Prostate gland (tissue), 2 donors: Measurements from ENCODE around the gene PINLYP. TPM values are rescaled to one million over a fixed set of nuclear protein-coding genes. Genes with fewer than 3 reads are reported as not detected.

Source experiments
- DNase-seq: peaks from one replicate; pipeline ENCODE4 v3.0.0-alpha.2; 2019; ENCODE audit warnings: low spot score
- H3K27ac ChIP-seq, 2 donors: fragments of 200-600 bp; sonication (generic); 2 replicates each; pipeline ENCODE4 v1.5.1; 2017 to 2019
- H3K27me3 ChIP-seq: fragments of 200-600 bp; sonication (generic); replicated peaks from 2 replicates; pipeline ENCODE4 v1.5.1; 2019; ENCODE audit not compliant: insufficient read depth
- H3K36me3 ChIP-seq, 2 donors: fragments of 200-600 bp; sonication (generic); 1 replicate in 1 of 2; 2 replicates in 1 of 2; pipeline versions ENCODE4 v1.5.1 to v1.8.1; 2017 to 2019
- H3K4me1 ChIP-seq: fragments of 200-600 bp; sonication (generic); replicated peaks from 2 replicates; pipeline ENCODE4 v1.5.1; 2019
- H3K4me3 ChIP-seq, 2 donors: fragments of 200-600 bp; sonication (generic); 2 replicates each; pipeline ENCODE4 v1.5.1; 2017 to 2019
- H3K9me3 ChIP-seq: fragments of 200-600 bp; sonication (generic); 2 replicates; pipeline ENCODE4 v1.5.1; 2017
- POLR2A ChIP-seq: fragments of 450-650 bp; IDR thresholded peaks from one replicate; pipeline ENCODE4 v1.6.1; 2016; ENCODE audit warnings: antibody characterized with exemption, mild to moderate bottlenecking
- POLR2AphosphoS5 ChIP-seq: sonication (generic); formaldehyde crosslinking; IDR thresholded peaks from one replicate; pipeline ENCODE4 v1.6.1; 2017; ENCODE audit warnings: antibody characterized with exemption
- WGBS: methylation state at CpG from one replicate; pipeline ENCODE4 v1.1.5; 2018; 5-methylcytosine and 5-hydroxymethylcytosine counted together
- intact Hi-C: fragments of 100-400 bp; cut with DNase I; formaldehyde crosslinking; loops from one replicate; pipeline ENCODE4 v1.14.2; 2022
- total RNA-seq, 2 donors: library from RNA; depleted of rRNA; stranded (reverse); fragments of >200 nt; gene quantifications; one replicate each; pipeline ENCODE4 v1.1.0, GENCODE V29; 2016
- TF ChIP-seq, protein P1 (sequence below), 4 experiments: fragments of 200-600 bp in 2 of 4; fragments of 450-650 bp in 2 of 4; sonication (generic) in 2 of 4; IDR thresholded peaks; 1 replicate in 3 of 4; 2 replicates in 1 of 4; pipeline ENCODE4 v1.5.1; 2016 to 2019; ENCODE audit warnings: antibody characterized with exemption in 4 of 4, mild to moderate bottlenecking in 2 of 4, moderate library complexity in 2 of 4

PINLYP gene
- total RNA-seq, 2 donors from 2014 or later = 4.8 to 7.8 TPM

DNA sequence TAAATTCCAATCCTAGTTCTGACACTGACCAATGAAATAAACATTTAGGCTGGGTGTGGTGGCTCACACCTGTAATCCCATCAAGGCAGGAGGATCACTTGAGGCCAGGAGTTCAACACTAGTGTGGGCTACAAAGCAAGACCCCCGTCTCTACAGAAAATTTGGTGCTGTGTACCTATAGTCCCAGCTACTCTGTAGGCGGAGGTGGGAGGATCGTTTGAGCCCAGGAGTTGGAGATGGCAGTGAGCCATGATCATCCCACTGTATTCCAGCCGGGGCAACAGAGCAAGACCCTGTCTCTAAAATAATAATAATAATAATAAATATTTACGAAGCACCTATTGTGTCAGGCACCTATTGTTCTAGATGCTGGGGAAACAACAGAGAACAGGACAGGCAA, 13.7 kb downstream of the PINLYP start:
- Histone ChIP-seq H3K27me3 (no peaks in the 10 kb centered on the region), H3K9me3 (no peaks in the 10 kb centered on the region), H3K36me3 (peaks cover 3 to 12% of the 10 kb centered on the region in 2 donors), H3K4me3 (no peak overlapping the region), H3K4me1 (peaks cover 4% of the 10 kb centered on the region), H3K27ac (no peak overlapping the region)
- intact Hi-C loops = no loop called here
- TF ChIP-seq, protein P1, sequence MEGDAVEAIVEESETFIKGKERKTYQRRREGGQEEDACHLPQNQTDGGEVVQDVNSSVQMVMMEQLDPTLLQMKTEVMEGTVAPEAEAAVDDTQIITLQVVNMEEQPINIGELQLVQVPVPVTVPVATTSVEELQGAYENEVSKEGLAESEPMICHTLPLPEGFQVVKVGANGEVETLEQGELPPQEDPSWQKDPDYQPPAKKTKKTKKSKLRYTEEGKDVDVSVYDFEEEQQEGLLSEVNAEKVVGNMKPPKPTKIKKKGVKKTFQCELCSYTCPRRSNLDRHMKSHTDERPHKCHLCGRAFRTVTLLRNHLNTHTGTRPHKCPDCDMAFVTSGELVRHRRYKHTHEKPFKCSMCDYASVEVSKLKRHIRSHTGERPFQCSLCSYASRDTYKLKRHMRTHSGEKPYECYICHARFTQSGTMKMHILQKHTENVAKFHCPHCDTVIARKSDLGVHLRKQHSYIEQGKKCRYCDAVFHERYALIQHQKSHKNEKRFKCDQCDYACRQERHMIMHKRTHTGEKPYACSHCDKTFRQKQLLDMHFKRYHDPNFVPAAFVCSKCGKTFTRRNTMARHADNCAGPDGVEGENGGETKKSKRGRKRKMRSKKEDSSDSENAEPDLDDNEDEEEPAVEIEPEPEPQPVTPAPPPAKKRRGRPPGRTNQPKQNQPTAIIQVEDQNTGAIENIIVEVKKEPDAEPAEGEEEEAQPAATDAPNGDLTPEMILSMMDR (IDR thresholded peaks at IDR 0.05) = no peak
- TF ChIP-seq POLR2A (no peak), POLR2AphosphoS5 (no peak)
- DNase-seq = no peak
- WGBS = 84% methylated on average over 5 of the region's 5 CpGs

DNA sequence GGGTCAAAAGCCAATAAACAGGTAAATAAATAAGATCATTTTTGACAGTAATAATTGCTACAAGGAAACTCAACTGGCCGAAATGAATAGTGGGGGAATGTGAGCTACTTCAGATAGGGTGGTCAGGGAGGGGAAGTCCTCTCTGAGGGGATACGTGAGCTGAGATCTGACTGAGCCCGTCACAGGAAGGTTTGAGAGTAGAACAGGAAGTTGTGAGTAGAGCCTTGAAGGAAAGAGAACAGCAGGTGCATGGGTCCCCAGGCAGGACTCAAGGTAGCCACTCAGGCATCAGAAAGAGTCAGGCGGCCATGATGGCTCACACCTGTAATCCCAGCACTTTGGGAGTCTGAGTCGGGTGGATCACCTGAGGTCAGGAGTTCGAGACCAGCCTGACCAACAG, 14.1 kb downstream of the PINLYP start:
- 86% methylated on average over 6 of the region's 6 CpGs for WGBS
- Histone ChIP-seq H3K4me1 (peaks cover 4% of the 10 kb centered on the region), H3K27me3 (no peaks in the 10 kb centered on the region), H3K36me3 (peaks cover 3 to 12% of the 10 kb centered on the region in 2 donors), H3K4me3 (no peak overlapping the region), H3K27ac (no peak overlapping the region), H3K9me3 (no peaks in the 10 kb centered on the region)
- no peak for DNase-seq
- intact Hi-C loops = no loop called here
- TF ChIP-seq POLR2AphosphoS5 (no peak), POLR2A (no peak)
- TF ChIP-seq, protein P1 (IDR thresholded peaks at IDR 0.05) = no peak

- Histone ChIP-seq H3K36me3 (peaks cover 3 to 12% of the 10 kb centered on the region in 2 donors), H3K4me3 (no peak overlapping the region), H3K9me3 (no peaks in the 10 kb centered on the region), H3K27ac (no peak overlapping the region), H3K27me3 (no peaks in the 10 kb centered on the region), H3K4me1 (peaks cover 8% of the 10 kb centered on the region)
- TF ChIP-seq, protein P1 (IDR thresholded peaks at IDR 0.05) = no peak
- intact Hi-C loops = no loop called here
- WGBS = 95% methylated on average over 52 of the region's 63 CpGs
- no peak for DNase-seq
Measured at GRCh38 chr19:43591904-43592772, 16.5 kb downstream of the PINLYP start.

- Histone ChIP-seq H3K9me3 (no peaks in the 10 kb centered on the region), H3K36me3 (peaks cover 3 to 12% of the 10 kb centered on the region in 2 donors), H3K4me3 (no peak overlapping the region), H3K27ac (no peak overlapping the region), H3K4me1 (peaks cover 10% of the 10 kb centered on the region), H3K27me3 (no peaks in the 10 kb centered on the region)
- 91% methylated on average over 37 of the region's 37 CpGs for WGBS
- no peak for DNase-seq
- TF ChIP-seq, protein P1 (IDR thresholded peaks at IDR 0.05) = no peak
- TF ChIP-seq POLR2AphosphoS5 (no peak), POLR2A (no peak)
- intact Hi-C loops = no loop called here
Measured at GRCh38 chr19:43592800-43593350, 17.3 kb downstream of the PINLYP start.
